Uterus (tissue), 4 donors: ENCODE results near the gene ANKRD31. TPM values are rescaled to one million over a fixed set of nuclear protein-coding genes. Genes with fewer than 3 reads are reported as not detected.
"Not testable (repeated sequence)": the region's sequence is repeated elsewhere in the genome, so short reads cannot be mapped to it uniquely, and the experiment has no call there.

Experiments used
- DNase-seq, 2 donors: peaks; one replicate each; pipeline ENCODE4 v3.0.0-alpha.2; 2019 to 2020
- H3K27ac ChIP-seq, 2 donors: fragments of 200-600 bp; sonication (generic); 1 replicate in 1 of 2; 2 replicates in 1 of 2; pipeline ENCODE4 v1.5.1; 2016 to 2018
- H3K27me3 ChIP-seq, 2 donors: fragments of 200-600 bp; sonication (generic); one replicate each; pipeline ENCODE4 v1.5.1; 2018 to 2019; ENCODE audit warnings: control low read depth in 1 of 2
- H3K36me3 ChIP-seq, 2 donors: fragments of 200-600 bp; sonication (generic); one replicate each; pipeline ENCODE4 v1.5.1; 2019; ENCODE audit warnings: control low read depth in 1 of 2
- H3K4me1 ChIP-seq, 2 donors: fragments of 200-600 bp; sonication (generic); one replicate each; pipeline ENCODE4 v1.5.1; 2018 to 2019; ENCODE audit warnings: control low read depth in 1 of 2
- H3K4me3 ChIP-seq, 2 donors: fragments of 200-600 bp; sonication (generic); 1 replicate in 1 of 2; 2 replicates in 1 of 2; pipeline ENCODE4 v1.5.1; 2018 to 2019; ENCODE audit warnings: mild to moderate bottlenecking in 1 of 2
- H3K9me3 ChIP-seq, 2 donors: fragments of 200-600 bp; sonication (generic); one replicate each; pipeline ENCODE4 v1.5.1; 2019; ENCODE audit warnings: control low read depth in 1 of 2
- CTCF ChIP-seq, 4 experiments: fragments of 200-600 bp in 2 of 4; fragments of 450-650 bp in 2 of 4; sonication (generic) in 2 of 4; IDR thresholded peaks; one replicate each; pipeline ENCODE4 v1.5.1; 2016 to 2019; ENCODE audit warnings: antibody characterized with exemption in 4 of 4, mild to moderate bottlenecking in 2 of 4, moderate library complexity in 1 of 4
- POLR2A ChIP-seq, 2 donors: fragments of 450-650 bp; IDR thresholded peaks; one replicate each; pipeline ENCODE4 v1.6.1; 2016; ENCODE audit warnings: antibody characterized with exemption in 2 of 2, mild to moderate bottlenecking in 1 of 2, moderate library complexity in 1 of 2
- intact Hi-C: fragments of 100-400 bp; cut with DNase I; formaldehyde crosslinking; loops from one replicate; pipeline ENCODE4 v1.15.1; 2023; ENCODE audit warnings: low total_unique reads
- total RNA-seq, 4 donors: library from RNA; depleted of rRNA in 3 of 4; stranded (reverse); fragments of >200 nt in 3 of 4; gene quantifications; one replicate each; pipeline versions ENCODE4 v1.1.0 to v1.2.4, GENCODE V29; 2014 to 2023
- donor health status: DM: yes; HTN: yes; CAD: no.

ANKRD31 gene
- total RNA-seq, 4 donors from 2014 or later = 0.67 to 0.69 TPM; not detected in 2

DNA sequence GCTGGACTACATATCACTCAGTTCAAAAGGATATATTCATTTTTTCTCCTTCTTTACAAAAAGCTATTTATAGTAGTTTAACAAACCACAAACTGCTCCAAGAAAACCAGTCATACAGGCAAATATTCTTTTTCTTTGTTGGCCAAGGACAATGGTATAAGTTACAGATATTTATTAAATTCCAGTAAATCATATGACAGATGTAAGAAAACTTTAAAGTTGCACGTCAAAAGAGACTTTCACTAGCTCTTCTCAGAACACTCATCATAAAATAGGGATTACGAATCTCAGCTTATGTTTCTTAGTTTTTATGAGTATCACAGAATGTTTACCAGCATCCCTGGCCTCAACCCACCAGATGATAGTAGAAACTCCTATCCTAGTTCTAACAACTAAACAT lies 67.2 kb downstream of the ANKRD31 start:
- no peak for DNase-seq
- Histone ChIP-seq H3K4me1 (no peaks in the 10 kb centered on the region), H3K4me3 (no peak overlapping the region), H3K27me3 (no peaks in the 10 kb centered on the region), H3K9me3 (no peaks in the 10 kb centered on the region), H3K27ac (no peak overlapping the region), H3K36me3 (no peaks in the 10 kb centered on the region)
- intact Hi-C loops = no loop called here
- no peak for TF ChIP-seq CTCF (IDR thresholded peaks at IDR 0.05)
- TF ChIP-seq POLR2A (IDR thresholded peaks at IDR 0.05) = no peak

DNA sequence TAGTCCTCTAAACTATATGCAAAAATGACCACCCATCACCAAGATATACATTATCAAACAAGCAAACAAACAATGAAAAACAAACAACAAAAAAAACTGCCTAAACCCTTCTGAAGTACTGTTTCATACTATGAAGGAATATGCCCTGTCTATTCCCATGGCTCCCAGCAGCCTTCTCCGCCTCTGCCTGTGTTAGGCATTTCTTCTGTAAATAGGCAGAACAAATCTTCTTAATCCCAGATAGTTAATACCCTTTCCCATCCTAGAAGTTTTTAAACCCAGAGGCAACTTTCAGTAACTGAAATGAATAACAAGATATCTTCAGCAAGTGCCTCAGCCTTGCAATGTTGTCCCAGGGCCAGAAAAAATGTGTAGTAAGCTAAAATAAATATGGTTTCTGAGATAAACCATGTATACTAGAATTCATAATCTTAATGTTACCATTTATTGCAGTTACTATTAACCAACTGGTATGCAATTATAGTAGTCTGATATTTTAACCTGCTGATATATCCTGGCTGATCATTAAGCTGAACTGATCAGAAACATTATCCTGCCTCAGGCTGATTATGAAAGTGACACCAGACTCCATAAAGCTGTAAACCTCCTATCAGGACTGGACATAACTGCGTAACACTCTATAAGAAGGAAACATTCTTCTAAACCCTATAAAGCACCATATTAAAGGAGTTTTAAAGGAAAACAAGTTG lies 68.5 kb downstream of the ANKRD31 start:
- H3K27ac ChIP-seq = no peak overlapping the region
- H3K4me3 ChIP-seq = no peak overlapping the region
- TF ChIP-seq POLR2A (IDR thresholded peaks at IDR 0.05) (no peak), CTCF (IDR thresholded peaks at IDR 0.05) (no peak)
- intact Hi-C loops = no loop called here
- DNase-seq = no peak
- no peaks in the 10 kb centered on the region for H3K36me3 ChIP-seq
- H3K9me3 ChIP-seq = no peaks in the 10 kb centered on the region
- H3K4me1 ChIP-seq = no peaks in the 10 kb centered on the region
- H3K27me3 ChIP-seq = no peaks in the 10 kb centered on the region

DNA sequence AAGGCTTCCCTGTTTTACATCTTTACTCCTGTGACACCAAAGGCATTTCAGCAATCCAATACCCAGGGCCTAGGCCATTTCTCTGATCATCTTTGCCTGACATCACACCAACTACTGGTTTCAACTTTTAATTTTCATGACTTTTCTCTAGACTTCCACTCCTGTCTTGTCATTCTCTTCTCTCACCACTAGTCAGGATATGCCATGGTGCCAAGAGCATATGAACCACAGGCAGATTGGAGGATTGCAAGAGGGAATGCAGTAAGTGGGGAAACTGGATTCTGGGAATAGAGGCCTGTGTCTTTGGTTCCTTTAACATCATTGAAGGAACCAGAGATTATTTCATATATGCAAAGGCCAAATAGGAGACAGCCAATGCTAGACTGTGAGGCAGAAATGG lies 69.3 kb downstream of the ANKRD31 start:
- H3K27me3 ChIP-seq = no peaks in the 10 kb centered on the region
- intact Hi-C loops = no loop called here
- H3K27ac ChIP-seq = no peak overlapping the region
- no peaks in the 10 kb centered on the region for H3K4me1 ChIP-seq
- H3K9me3 ChIP-seq = no peaks in the 10 kb centered on the region
- TF ChIP-seq CTCF (IDR thresholded peaks at IDR 0.05) = no peak
- no peak for TF ChIP-seq POLR2A (IDR thresholded peaks at IDR 0.05)
- no peak overlapping the region for H3K4me3 ChIP-seq
- no peak for DNase-seq
- no peaks in the 10 kb centered on the region for H3K36me3 ChIP-seq

- not testable (repeated sequence) for DNase-seq
Observed at GRCh38 chr5:75161508-75161907, 75.2 kb downstream of the ANKRD31 start.

DNA sequence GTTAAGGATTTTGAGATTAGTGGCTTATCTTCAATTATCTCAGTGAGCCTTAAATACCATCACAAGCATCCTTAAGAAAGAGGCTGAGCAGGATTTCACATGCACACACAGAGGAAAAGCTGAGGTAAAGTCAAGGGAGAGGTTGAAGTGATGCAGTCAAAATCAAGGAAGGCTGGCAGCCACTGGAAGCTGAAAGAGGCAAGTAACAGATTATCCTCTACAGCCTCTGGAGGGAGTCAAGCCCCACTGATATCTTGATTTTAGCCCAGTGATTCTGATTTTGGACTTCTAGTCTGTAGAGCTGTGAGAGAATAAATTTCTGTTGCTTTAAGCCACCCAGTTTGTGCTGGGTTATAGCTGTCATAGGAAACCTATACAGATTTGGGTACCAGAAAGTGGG lies 80.1 kb downstream of the ANKRD31 start:
- Histone ChIP-seq H3K4me1 (no peaks in the 10 kb centered on the region), H3K36me3 (no peaks in the 10 kb centered on the region), H3K4me3 (no peak overlapping the region), H3K9me3 (peaks cover 0 to 11% of the 10 kb centered on the region in 2 donors), H3K27ac (no peak overlapping the region), H3K27me3 (no peaks in the 10 kb centered on the region)
- TF ChIP-seq CTCF (IDR thresholded peaks at IDR 0.05) (no peak), POLR2A (IDR thresholded peaks at IDR 0.05) (no peak)
- DNase-seq = no peak
- intact Hi-C loops = no loop called here

More at GRCh38 chr5:75161508-75161907, 75.2 kb downstream of the ANKRD31 start:
- H3K4me1 ChIP-seq, H3K36me3 ChIP-seq, H3K27ac ChIP-seq, H3K27me3 ChIP-seq, intact Hi-C loops, H3K4me3 ChIP-seq: not testable (repeated sequence)
- peaks cover 0 to 11% of the 10 kb centered on the region in 2 donors for H3K9me3 ChIP-seq
